ENCODE data around the gene ERLIN1. TPM values are rescaled to one million over a fixed set of nuclear protein-coding genes. Genes with fewer than 3 reads are reported as not detected.

ERLIN1 gene
- polyA plus RNA-seq, 1 donor from 2014 or later: 8.7 TPM

GRCh38 chr10:100155936-100156335 lies 29.9 kb downstream of the ERLIN1 start:
- peaks cover 4 to 9% (median 4%) of the 10 kb centered on the region in 3 donors for H3K4me1 Mint-ChIP-seq
- H3K9me3 Mint-ChIP-seq: no peaks in the 10 kb centered on the region
- no peaks in the 10 kb centered on the region for H3K27me3 Mint-ChIP-seq
- no peak overlapping the region for H3K4me3 Mint-ChIP-seq
- H3K27ac Mint-ChIP-seq: peak overlapping the region in 1 of 3 donors; percentile 95
- H3K36me3 Mint-ChIP-seq: peaks cover 11% of the 10 kb centered on the region

- H3K27ac Mint-ChIP-seq: no peak overlapping the region
- no peaks in the 10 kb centered on the region for H3K27me3 Mint-ChIP-seq
Observed at GRCh38 chr10:100154666-100155065, 31.2 kb downstream of the ERLIN1 start.

GRCh38 chr10:100153239-100153825 lies 32.5 kb downstream of the ERLIN1 start:
- peaks cover 15% of the 10 kb centered on the region for H3K36me3 Mint-ChIP-seq
- H3K27ac Mint-ChIP-seq: no peak overlapping the region
- no peaks in the 10 kb centered on the region for H3K27me3 Mint-ChIP-seq
- no peak overlapping the region for H3K4me3 Mint-ChIP-seq
- H3K4me1 Mint-ChIP-seq: peaks cover 5 to 18% (median 12%) of the 10 kb centered on the region in 3 donors
- no peaks in the 10 kb centered on the region for H3K9me3 Mint-ChIP-seq

More at GRCh38 chr10:100154666-100155065, 31.2 kb downstream of the ERLIN1 start:
- peaks cover 5 to 9% (median 6%) of the 10 kb centered on the region in 3 donors for H3K4me1 Mint-ChIP-seq
- H3K36me3 Mint-ChIP-seq: peaks cover 14% of the 10 kb centered on the region
- H3K9me3 Mint-ChIP-seq: no peaks in the 10 kb centered on the region
- H3K4me3 Mint-ChIP-seq: peak overlapping the region in 1 of 4 donors; percentile 67

- Mint-ChIP-seq H3K27me3 (no peaks in the 10 kb centered on the region), H3K9me3 (no peaks in the 10 kb centered on the region), H3K36me3 (peaks cover 12% of the 10 kb centered on the region), H3K27ac (no peak overlapping the region), H3K4me3 (no peak overlapping the region), H3K4me1 (peaks cover 0 to 13% (median 10%) of the 10 kb centered on the region in 3 donors)
Observed at GRCh38 chr10:100151723-100152300, 34.0 kb downstream of the ERLIN1 start.

- H3K9me3 Mint-ChIP-seq: no peaks in the 10 kb centered on the region
- peaks cover 0 to 13% (median 10%) of the 10 kb centered on the region in 3 donors for H3K4me1 Mint-ChIP-seq
- peaks cover 3% of the 10 kb centered on the region for H3K27me3 Mint-ChIP-seq
- H3K27ac Mint-ChIP-seq: peak overlapping the region in 1 of 3 donors; percentile 4
- peaks cover 12% of the 10 kb centered on the region for H3K36me3 Mint-ChIP-seq
- H3K4me3 Mint-ChIP-seq: peak overlapping the region in 1 of 4 donors; percentile 11
Observed at GRCh38 chr10:100148353-100149211, 37.2 kb downstream of the ERLIN1 start.

GRCh38 chr10:100146875-100147650 lies 38.8 kb downstream of the ERLIN1 start:
- Mint-ChIP-seq H3K4me3 (no peak overlapping the region), H3K4me1 (peaks cover 0 to 13% (median 10%) of the 10 kb centered on the region in 3 donors), H3K27me3 (peaks cover 3% of the 10 kb centered on the region), H3K9me3 (no peaks in the 10 kb centered on the region), H3K27ac (no peak overlapping the region), H3K36me3 (peaks cover 12% of the 10 kb centered on the region)

- Mint-ChIP-seq H3K4me1 (peaks cover 0 to 13% (median 10%) of the 10 kb centered on the region in 3 donors), H3K4me3 (no peak overlapping the region), H3K36me3 (peaks cover 7% of the 10 kb centered on the region), H3K27ac (no peak overlapping the region), H3K9me3 (no peaks in the 10 kb centered on the region), H3K27me3 (peaks cover 4% of the 10 kb centered on the region)
Observed at GRCh38 chr10:100146398-100146797, 39.4 kb downstream of the ERLIN1 start.

GRCh38 chr10:100143756-100144155 lies 42.1 kb downstream of the ERLIN1 start:
- Mint-ChIP-seq H3K36me3 (peaks cover 2% of the 10 kb centered on the region), H3K4me3 (no peak overlapping the region), H3K27ac (peak overlapping the region in 1 of 3 donors; percentile 41), H3K4me1 (peaks cover 0 to 4% (median under 1%) of the 10 kb centered on the region in 3 donors), H3K27me3 (peaks cover 8% of the 10 kb centered on the region), H3K9me3 (no peaks in the 10 kb centered on the region)

GRCh38 chr10:100141446-100142087 lies 44.3 kb downstream of the ERLIN1 start:
- Mint-ChIP-seq H3K36me3 (peaks cover 3% of the 10 kb centered on the region), H3K4me3 (no peak overlapping the region), H3K27me3 (peaks cover 8% of the 10 kb centered on the region), H3K27ac (no peak overlapping the region), H3K9me3 (no peaks in the 10 kb centered on the region), H3K4me1 (no peaks in the 10 kb centered on the region)

- H3K9me3 Mint-ChIP-seq: peaks cover 2 to 6% (median 3%) of the 10 kb centered on the region in 3 donors
- peaks cover 16% of the 10 kb centered on the region for H3K27me3 Mint-ChIP-seq
- peaks cover 2% of the 10 kb centered on the region for H3K36me3 Mint-ChIP-seq
- no peak overlapping the region for H3K4me3 Mint-ChIP-seq
- H3K27ac Mint-ChIP-seq: no peak overlapping the region
- no peaks in the 10 kb centered on the region for H3K4me1 Mint-ChIP-seq
Observed at GRCh38 chr10:100140070-100140469, 45.8 kb downstream of the ERLIN1 start.

GRCh38 chr10:100138921-100139496 lies 46.8 kb downstream of the ERLIN1 start:
- Mint-ChIP-seq H3K27ac (no peak overlapping the region), H3K4me3 (no peak overlapping the region), H3K9me3 (peaks cover 5 to 7% (median 6%) of the 10 kb centered on the region in 3 donors), H3K27me3 (peaks cover 14% of the 10 kb centered on the region), H3K36me3 (peaks cover 2% of the 10 kb centered on the region), H3K4me1 (no peaks in the 10 kb centered on the region)

- peaks cover 6 to 12% (median 10%) of the 10 kb centered on the region in 3 donors for H3K9me3 Mint-ChIP-seq
- H3K36me3 Mint-ChIP-seq: peaks cover 7% of the 10 kb centered on the region
- H3K4me1 Mint-ChIP-seq: no peaks in the 10 kb centered on the region
- peaks cover 13% of the 10 kb centered on the region for H3K27me3 Mint-ChIP-seq
- H3K4me3 Mint-ChIP-seq: no peak overlapping the region
- no peak overlapping the region for H3K27ac Mint-ChIP-seq
Observed at GRCh38 chr10:100135486-100135885, 50.3 kb downstream of the ERLIN1 start.

- Mint-ChIP-seq H3K36me3 (peaks cover 7% of the 10 kb centered on the region), H3K4me1 (no peaks in the 10 kb centered on the region), H3K9me3 (peaks cover 6 to 12% (median 10%) of the 10 kb centered on the region in 3 donors), H3K27ac (no peak overlapping the region), H3K27me3 (peaks cover 12% of the 10 kb centered on the region), H3K4me3 (no peak overlapping the region)
Observed at GRCh38 chr10:100133801-100134200, 52.0 kb downstream of the ERLIN1 start.

- peaks cover 7% of the 10 kb centered on the region for H3K36me3 Mint-ChIP-seq
- no peak overlapping the region for H3K27ac Mint-ChIP-seq
- H3K4me3 Mint-ChIP-seq: no peak overlapping the region
- no peaks in the 10 kb centered on the region for H3K4me1 Mint-ChIP-seq
- H3K27me3 Mint-ChIP-seq: peaks cover 15% of the 10 kb centered on the region
- peaks cover 6 to 12% (median 10%) of the 10 kb centered on the region in 3 donors for H3K9me3 Mint-ChIP-seq
Observed at GRCh38 chr10:100132427-100132826, 53.4 kb downstream of the ERLIN1 start.

Data from IgD-negative memory B cell (primary cell).